ENCODE measurements around the gene BRCA1.

- TF ChIP-seq POLR2AphosphoS5 (IDR thresholded peaks at IDR 0.05) (no peak), CTCF (IDR thresholded peaks at IDR 0.05; ENCODE audit: poor library complexity, severe bottlenecking) (no peak), EP300 (conservative IDR thresholded peaks at IDR 0.05; ENCODE audit: poor library complexity, severe bottlenecking) (no peak), REST (IDR thresholded peaks at IDR 0.05; ENCODE audit: borderline replicate concordance) (no peak), EZH2 (IDR thresholded peaks at IDR 0.05; ENCODE audit: borderline replicate concordance, insufficient read depth, low read length, poor library complexity, severe bottlenecking) (no peak)
These were observed 56.4 kb downstream of the BRCA1 start for GRCh38 chr17:43068570-43069367.

Measured in neural cell (in vitro differentiated cells).